Measurements from ENCODE around the gene ALDH1A1. TPM values are rescaled to one million over a fixed set of nuclear protein-coding genes. Genes with fewer than 3 reads are reported as not detected.

Gene ALDH1A1
- polyA plus RNA-seq, 3 donors: 28.6 to 117 (median 105) TPM

DNA sequence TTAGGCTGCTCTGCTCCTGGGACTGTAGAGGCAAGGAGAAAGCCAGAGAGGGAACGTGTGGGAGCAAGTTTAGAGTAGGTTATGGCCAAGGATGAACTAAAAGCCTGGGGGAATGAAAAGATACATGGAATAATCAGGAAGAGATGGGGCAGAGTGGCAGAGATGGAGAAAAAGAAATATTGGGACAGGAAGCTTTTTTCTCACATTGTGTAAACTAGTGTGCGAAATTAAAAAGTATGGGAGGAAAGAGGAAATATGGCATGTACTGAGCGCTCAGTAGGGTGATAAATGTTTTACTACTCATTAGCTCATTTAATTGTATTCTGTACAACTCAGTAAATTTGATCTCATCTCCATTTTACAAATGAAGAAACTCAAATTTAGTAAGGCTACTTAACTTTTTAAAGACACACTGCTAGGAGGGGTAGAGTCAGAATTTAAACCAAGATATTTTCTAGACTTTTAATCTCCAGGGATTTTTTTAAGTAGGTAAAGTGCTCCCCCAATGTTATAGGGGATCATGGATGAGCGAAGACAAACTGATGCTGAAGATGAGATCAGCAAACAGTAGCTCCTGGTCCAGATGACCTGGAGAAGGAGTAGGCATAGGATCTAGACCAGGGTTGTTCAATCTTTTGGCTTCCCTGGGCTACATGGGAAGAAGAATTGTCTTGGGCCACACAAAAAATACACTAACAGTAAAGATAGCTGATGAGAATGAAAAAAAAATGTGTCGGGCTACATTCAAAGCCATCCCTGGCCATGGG lies 30.8 kb downstream of the ALDH1A1 start:
- Histone ChIP-seq H4K20me1 (ENCODE audit: insufficient read depth, low read length) (no peaks in the 10 kb centered on the region), H3K4me3 (replicated peaks in 1 of 3; ENCODE audit: low read depth in 2 of 3, low read length in 3 of 3) (no peak overlapping the region), H3K27me3 (ENCODE audit: control insufficient read depth in 2 of 2, insufficient read depth in 2 of 2, low read length in 2 of 2) (no peaks in the 10 kb centered on the region), H2AFZ (ENCODE audit: insufficient read depth, low read depth, low read length, poor library complexity, severe bottlenecking) (no peak overlapping the region), H3K79me2 (ENCODE audit: insufficient read depth, low read length) (no peaks in the 10 kb centered on the region), H3K4me2 (replicated peaks; ENCODE audit: extremely low read depth, low read length, poor library complexity, severe bottlenecking) (no peak overlapping the region), H3K4me1 (ENCODE audit: control insufficient read depth in 1 of 2, insufficient read depth in 2 of 2, low read length in 2 of 2) (peaks cover 22 to 29% of the 10 kb centered on the region in 2 donors), H3K27ac (ENCODE audit: low read depth in 1 of 2, low read length in 2 of 2) (no peak overlapping the region), H3K9me3 (replicated peaks in 1 of 2; ENCODE audit: control insufficient read depth in 1 of 2, insufficient read depth in 1 of 2, low read length in 2 of 2) (no peaks in the 10 kb centered on the region), H3K36me3 (replicated peaks in 1 of 2; ENCODE audit: control insufficient read depth in 1 of 2, insufficient read depth in 2 of 2, low read length in 2 of 2) (peaks cover 0 to 2% of the 10 kb centered on the region in 2 donors), H3K9ac (ENCODE audit: insufficient read depth, low read length, poor library complexity, severe bottlenecking) (no peak overlapping the region)
- H3K9me3 Mint-ChIP-seq: peaks cover 0 to 4% (median 0%) of the 10 kb centered on the region in 7 donors
- intact Hi-C loops (cut with micrococcal nuclease): no loop called here
- peaks cover 25% of the 10 kb centered on the region for H3K4me1 Mint-ChIP-seq
- DNase-seq: no peak
- 90% methylated on average over 2 of the region's 5 CpGs for WGBS (ENCODE audit: insufficient coverage)
- H3K4me3 Mint-ChIP-seq: no peak overlapping the region
- TF ChIP-seq, protein P1, sequence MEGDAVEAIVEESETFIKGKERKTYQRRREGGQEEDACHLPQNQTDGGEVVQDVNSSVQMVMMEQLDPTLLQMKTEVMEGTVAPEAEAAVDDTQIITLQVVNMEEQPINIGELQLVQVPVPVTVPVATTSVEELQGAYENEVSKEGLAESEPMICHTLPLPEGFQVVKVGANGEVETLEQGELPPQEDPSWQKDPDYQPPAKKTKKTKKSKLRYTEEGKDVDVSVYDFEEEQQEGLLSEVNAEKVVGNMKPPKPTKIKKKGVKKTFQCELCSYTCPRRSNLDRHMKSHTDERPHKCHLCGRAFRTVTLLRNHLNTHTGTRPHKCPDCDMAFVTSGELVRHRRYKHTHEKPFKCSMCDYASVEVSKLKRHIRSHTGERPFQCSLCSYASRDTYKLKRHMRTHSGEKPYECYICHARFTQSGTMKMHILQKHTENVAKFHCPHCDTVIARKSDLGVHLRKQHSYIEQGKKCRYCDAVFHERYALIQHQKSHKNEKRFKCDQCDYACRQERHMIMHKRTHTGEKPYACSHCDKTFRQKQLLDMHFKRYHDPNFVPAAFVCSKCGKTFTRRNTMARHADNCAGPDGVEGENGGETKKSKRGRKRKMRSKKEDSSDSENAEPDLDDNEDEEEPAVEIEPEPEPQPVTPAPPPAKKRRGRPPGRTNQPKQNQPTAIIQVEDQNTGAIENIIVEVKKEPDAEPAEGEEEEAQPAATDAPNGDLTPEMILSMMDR (IDR thresholded peaks at IDR 0.05): no peak
- H3K27ac Mint-ChIP-seq: peak overlapping the region in 1 of 7 donors; percentile 63
- H3K36me3 Mint-ChIP-seq: peaks cover 39 to 44% of the 10 kb centered on the region in 2 donors
- peaks cover 0 to 3% (median 0%) of the 10 kb centered on the region in 3 donors for H3K27me3 Mint-ChIP-seq (ENCODE audit: low read depth in 3 of 3)

DNA sequence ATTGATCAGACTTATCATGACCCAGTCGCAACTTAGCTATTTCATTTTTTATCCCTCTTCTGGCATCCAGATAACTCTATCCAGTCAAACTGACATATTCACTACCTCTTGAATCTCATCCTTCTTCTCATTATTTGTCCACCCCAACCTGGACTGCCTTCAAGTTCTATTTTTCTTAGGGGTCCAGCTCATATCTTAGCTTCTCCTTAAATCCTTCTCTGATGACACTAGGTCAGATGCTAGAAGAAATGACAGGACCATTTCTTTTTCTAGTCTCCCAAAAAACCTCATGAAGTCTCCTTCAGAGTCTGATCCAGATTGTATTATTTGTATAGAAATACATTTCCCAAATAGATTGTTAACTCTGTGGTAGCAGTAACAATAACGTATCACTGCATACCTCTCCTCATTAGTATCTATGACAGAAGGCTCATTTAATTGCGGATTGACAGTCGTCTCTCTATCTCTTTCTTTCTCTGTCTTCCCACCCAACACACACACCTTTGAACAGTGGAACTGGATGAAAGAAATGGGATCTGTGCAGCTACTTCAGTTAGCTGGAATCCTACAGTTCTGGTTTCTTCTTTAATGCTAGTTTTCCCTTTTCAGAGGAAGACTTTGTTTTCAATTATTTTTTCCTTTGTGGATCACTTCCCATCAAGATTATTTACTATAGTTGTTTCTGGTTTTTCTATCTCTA lies 33.5 kb downstream of the ALDH1A1 start:
- Histone ChIP-seq H3K36me3 (replicated peaks in 1 of 2; ENCODE audit: control insufficient read depth in 1 of 2, insufficient read depth in 2 of 2, low read length in 2 of 2) (peaks cover 5 to 18% of the 10 kb centered on the region in 2 donors), H3K4me1 (ENCODE audit: control insufficient read depth in 1 of 2, insufficient read depth in 2 of 2, low read length in 2 of 2) (peaks cover 3 to 6% of the 10 kb centered on the region in 2 donors), H2AFZ (ENCODE audit: insufficient read depth, low read depth, low read length, poor library complexity, severe bottlenecking) (no peak overlapping the region), H3K27ac (ENCODE audit: low read depth in 1 of 2, low read length in 2 of 2) (no peak overlapping the region), H3K79me2 (ENCODE audit: insufficient read depth, low read length) (no peaks in the 10 kb centered on the region), H3K9ac (ENCODE audit: insufficient read depth, low read length, poor library complexity, severe bottlenecking) (no peak overlapping the region), H3K9me3 (replicated peaks in 1 of 2; ENCODE audit: control insufficient read depth in 1 of 2, insufficient read depth in 1 of 2, low read length in 2 of 2) (no peaks in the 10 kb centered on the region), H3K27me3 (ENCODE audit: control insufficient read depth in 2 of 2, insufficient read depth in 2 of 2, low read length in 2 of 2) (no peaks in the 10 kb centered on the region), H3K4me2 (replicated peaks; ENCODE audit: extremely low read depth, low read length, poor library complexity, severe bottlenecking) (no peak overlapping the region), H4K20me1 (ENCODE audit: insufficient read depth, low read length) (no peaks in the 10 kb centered on the region), H3K4me3 (replicated peaks in 1 of 3; ENCODE audit: low read depth in 2 of 3, low read length in 3 of 3) (no peak overlapping the region)
- Mint-ChIP-seq H3K4me3 (no peak overlapping the region), H3K27ac (no peak overlapping the region), H3K4me1 (peaks cover 6% of the 10 kb centered on the region), H3K9me3 (peaks cover 0 to 4% (median 0%) of the 10 kb centered on the region in 7 donors), H3K27me3 (ENCODE audit: low read depth in 3 of 3) (peaks cover 0 to 3% (median 0%) of the 10 kb centered on the region in 3 donors), H3K36me3 (peaks cover 55 to 61% of the 10 kb centered on the region in 2 donors)
- intact Hi-C loops (cut with micrococcal nuclease): no loop called here
- DNase-seq: no peak
- TF ChIP-seq, protein P1 (IDR thresholded peaks at IDR 0.05): no peak
- WGBS (ENCODE audit: insufficient coverage): 100% methylated on average over 1 of the region's 4 CpGs

Data from CD14-positive monocyte (primary cell).